ENCODE measurements around the gene KCNQ5. TPM values are rescaled to one million over a fixed set of nuclear protein-coding genes. Genes with fewer than 3 reads are reported as not detected.

KCNQ5 gene
- total and polyA plus RNA-seq, 8 donors: 1.7 to 4.5 (median 2.5) TPM

DNA sequence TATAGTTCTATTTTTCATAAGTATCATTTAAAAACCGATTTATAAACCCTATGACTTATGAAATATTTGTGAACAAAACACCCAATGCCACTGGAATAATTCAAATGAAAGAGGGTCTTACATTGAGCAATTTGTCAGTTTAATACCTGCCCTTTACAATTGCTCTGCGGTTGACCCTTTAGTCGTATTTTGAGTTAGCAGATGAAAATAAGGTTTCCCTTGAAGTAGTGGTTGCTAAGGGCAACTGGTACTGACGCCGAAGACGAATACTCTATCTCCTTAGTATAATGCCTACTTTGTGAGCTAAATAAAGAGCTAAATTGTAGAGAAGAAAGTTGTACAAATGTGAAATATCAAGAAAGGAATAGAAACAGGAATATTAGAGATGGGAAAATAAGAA lies 69.4 kb downstream of the KCNQ5 start:
- ATAC-seq (no peak), DNase-seq (no peak)
- Histone ChIP-seq H3K4me3 (no peak overlapping the region), H3K9me3 (no peaks in the 10 kb centered on the region), H3K27me3 (no peaks in the 10 kb centered on the region), H3K36me3 (no peaks in the 10 kb centered on the region), H3K4me1 (no peaks in the 10 kb centered on the region), H3K27ac (no peak overlapping the region)
- intact Hi-C loops (cut with DNase I): no loop called here
- TF ChIP-seq, protein P1, sequence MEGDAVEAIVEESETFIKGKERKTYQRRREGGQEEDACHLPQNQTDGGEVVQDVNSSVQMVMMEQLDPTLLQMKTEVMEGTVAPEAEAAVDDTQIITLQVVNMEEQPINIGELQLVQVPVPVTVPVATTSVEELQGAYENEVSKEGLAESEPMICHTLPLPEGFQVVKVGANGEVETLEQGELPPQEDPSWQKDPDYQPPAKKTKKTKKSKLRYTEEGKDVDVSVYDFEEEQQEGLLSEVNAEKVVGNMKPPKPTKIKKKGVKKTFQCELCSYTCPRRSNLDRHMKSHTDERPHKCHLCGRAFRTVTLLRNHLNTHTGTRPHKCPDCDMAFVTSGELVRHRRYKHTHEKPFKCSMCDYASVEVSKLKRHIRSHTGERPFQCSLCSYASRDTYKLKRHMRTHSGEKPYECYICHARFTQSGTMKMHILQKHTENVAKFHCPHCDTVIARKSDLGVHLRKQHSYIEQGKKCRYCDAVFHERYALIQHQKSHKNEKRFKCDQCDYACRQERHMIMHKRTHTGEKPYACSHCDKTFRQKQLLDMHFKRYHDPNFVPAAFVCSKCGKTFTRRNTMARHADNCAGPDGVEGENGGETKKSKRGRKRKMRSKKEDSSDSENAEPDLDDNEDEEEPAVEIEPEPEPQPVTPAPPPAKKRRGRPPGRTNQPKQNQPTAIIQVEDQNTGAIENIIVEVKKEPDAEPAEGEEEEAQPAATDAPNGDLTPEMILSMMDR (IDR thresholded peaks at IDR 0.05): no peak

DNA sequence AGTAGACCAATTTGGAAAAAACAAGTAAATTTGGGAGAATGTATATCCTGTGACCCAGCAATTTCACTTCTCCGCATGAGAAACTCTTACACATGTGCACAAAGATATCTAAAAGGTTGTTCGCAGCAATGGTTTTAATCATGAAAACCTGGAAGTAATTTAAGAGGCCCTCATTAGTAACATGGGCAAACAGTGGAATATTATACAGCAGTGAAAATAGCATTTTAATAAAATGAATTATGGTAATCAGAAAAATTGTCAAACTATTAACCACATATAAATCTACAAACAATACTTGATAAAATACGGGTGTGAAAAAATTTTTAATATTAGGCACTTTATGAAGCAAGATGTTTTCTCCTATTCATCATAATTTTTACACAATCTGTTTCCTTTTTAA lies 74.2 kb downstream of the KCNQ5 start:
- Histone ChIP-seq H3K27me3 (no peaks in the 10 kb centered on the region), H3K27ac (no peak overlapping the region), H3K4me3 (no peak overlapping the region), H3K4me1 (no peaks in the 10 kb centered on the region), H3K9me3 (no peaks in the 10 kb centered on the region), H3K36me3 (no peaks in the 10 kb centered on the region)
- ATAC-seq: no peak
- TF ChIP-seq, protein P1 (IDR thresholded peaks at IDR 0.05): no peak
- intact Hi-C loops (cut with DNase I): no loop called here
- DNase-seq: no peak

DNA sequence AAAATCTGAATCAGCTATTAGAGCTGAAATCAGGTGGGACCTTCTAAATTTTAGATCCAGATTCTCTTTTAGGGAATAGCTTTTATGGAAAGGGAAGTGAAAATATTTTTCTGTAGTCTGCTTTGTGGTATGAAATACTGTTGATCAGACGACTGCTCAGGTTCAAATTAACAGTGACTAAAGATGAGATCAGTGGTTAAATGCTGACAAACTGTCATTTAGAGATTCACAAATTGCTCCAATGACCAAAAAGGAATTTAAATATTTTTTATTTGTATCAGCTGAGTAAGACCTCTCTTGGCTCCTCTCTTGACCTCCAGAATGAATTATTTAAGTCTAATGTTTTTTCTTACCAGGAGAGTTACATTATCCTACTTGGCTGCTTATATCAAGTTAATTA lies 77.3 kb downstream of the KCNQ5 start:
- DNase-seq (no peak), ATAC-seq (no peak)
- H3K4me1 ChIP-seq: no peaks in the 10 kb centered on the region
- H3K9me3 ChIP-seq: no peaks in the 10 kb centered on the region
- H3K27me3 ChIP-seq: no peaks in the 10 kb centered on the region
- TF ChIP-seq, protein P1 (IDR thresholded peaks at IDR 0.05): no peak
- H3K4me3 ChIP-seq: no peak overlapping the region
- intact Hi-C loops (cut with DNase I): no loop called here
- no peak overlapping the region for H3K27ac ChIP-seq
- H3K36me3 ChIP-seq: no peaks in the 10 kb centered on the region

DNA sequence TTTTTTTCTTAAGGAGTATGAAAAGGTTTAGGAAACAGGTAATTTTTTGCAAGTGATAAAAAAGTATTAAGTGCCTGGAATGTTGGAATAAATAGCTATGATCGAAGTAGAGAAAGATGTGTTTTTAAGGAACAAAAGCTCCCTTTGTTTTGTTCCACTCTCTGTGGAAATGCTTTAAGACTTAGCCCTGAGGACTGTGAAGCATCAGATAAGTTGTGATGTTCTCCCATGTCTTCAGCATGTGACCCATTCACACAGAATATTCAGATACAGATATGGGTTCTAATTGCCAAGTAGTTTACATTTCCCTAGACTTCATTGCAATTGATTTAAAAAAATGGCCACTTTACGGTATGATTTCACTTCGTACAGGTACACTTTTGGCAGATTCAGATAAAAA lies 80.6 kb downstream of the KCNQ5 start:
- Histone ChIP-seq H3K27ac (no peak overlapping the region), H3K4me3 (no peak overlapping the region), H3K27me3 (no peaks in the 10 kb centered on the region), H3K4me1 (no peaks in the 10 kb centered on the region), H3K36me3 (no peaks in the 10 kb centered on the region), H3K9me3 (no peaks in the 10 kb centered on the region)
- DNase-seq: no peak
- intact Hi-C loops (cut with DNase I): no loop called here
- TF ChIP-seq, protein P1 (IDR thresholded peaks at IDR 0.05): no peak
- no peak for ATAC-seq

DNA sequence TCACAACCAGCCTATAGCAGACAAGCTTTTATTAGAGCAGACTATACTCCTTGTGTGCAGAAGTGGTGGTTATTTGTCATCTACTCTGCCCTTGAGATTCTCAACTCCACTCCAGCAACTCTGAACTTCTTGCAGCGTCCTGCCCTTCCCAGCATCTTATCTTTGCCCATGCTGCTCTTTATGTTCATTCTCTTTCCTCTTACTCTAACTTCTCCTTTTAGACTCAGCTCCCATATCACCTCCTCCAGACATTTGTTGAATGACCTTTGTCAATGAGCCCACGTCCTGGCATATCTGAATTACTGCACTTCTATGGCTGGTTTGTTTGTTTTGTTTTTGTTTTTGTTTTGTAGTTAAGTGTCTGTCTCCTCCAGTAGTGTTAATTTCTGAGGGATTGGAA lies 81.2 kb downstream of the KCNQ5 start:
- TF ChIP-seq, protein P1 (IDR thresholded peaks at IDR 0.05): no peak
- ATAC-seq (no peak), DNase-seq (no peak)
- H3K36me3 ChIP-seq: no peaks in the 10 kb centered on the region
- H3K27ac ChIP-seq: no peak overlapping the region
- no peaks in the 10 kb centered on the region for H3K27me3 ChIP-seq
- no peaks in the 10 kb centered on the region for H3K4me1 ChIP-seq
- H3K4me3 ChIP-seq: no peak overlapping the region
- intact Hi-C loops (cut with DNase I): no loop called here
- H3K9me3 ChIP-seq: no peaks in the 10 kb centered on the region

Data from left lung (tissue), 10 donors.